DMS153 treated with DMSO at 0.1 percent for 48 hours (cell line): ENCODE results near the gene MATK.

Source experiments
- DNase-seq: peaks from one replicate; lab custom pipeline; 2025; ENCODE audit not compliant: unreplicated experiment; lab: John Stamatoyannopoulos, UW

Gene MATK

GRCh38 chr19:3790941-3791340 lies 4.8 kb upstream of the MATK start:
- DNase-seq, result no peak

GRCh38 chr19:3790209-3790734 lies 4.1 kb upstream of the MATK start:
- DNase-seq, result no peak

- no peak for DNase-seq
Observed at GRCh38 chr19:3788996-3789778, 3.0 kb upstream of the MATK start.

- DNase-seq, result no peak
Observed at GRCh38 chr19:3785451-3785937, 687 bp downstream of the MATK start.

- DNase-seq, result no peak
Observed at GRCh38 chr19:3784607-3785450, 1.4 kb downstream of the MATK start.

GRCh38 chr19:3783660-3784584 lies 2.3 kb downstream of the MATK start:
- no peak for DNase-seq

- no peak for DNase-seq
Observed at GRCh38 chr19:3782903-3783302, 3.3 kb downstream of the MATK start.

- DNase-seq, result no peak
Observed at GRCh38 chr19:3782330-3782729, 3.9 kb downstream of the MATK start.

GRCh38 chr19:3781603-3782002 lies 4.6 kb downstream of the MATK start:
- DNase-seq, result no peak

GRCh38 chr19:3780786-3781304 lies 5.3 kb downstream of the MATK start:
- DNase-seq, result no peak

- no peak for DNase-seq
Observed at GRCh38 chr19:3778899-3779723, 7.1 kb downstream of the MATK start.

- no peak for DNase-seq
Observed at GRCh38 chr19:3778104-3778867, 7.9 kb downstream of the MATK start.

- DNase-seq, result no peak
Observed at GRCh38 chr19:3776479-3777040, 9.6 kb downstream of the MATK start.

GRCh38 chr19:3775831-3776230 lies 10.3 kb downstream of the MATK start:
- no peak for DNase-seq

- no peak for DNase-seq
Observed at GRCh38 chr19:3775374-3775711, 10.8 kb downstream of the MATK start.

GRCh38 chr19:3774621-3775373 lies 11.4 kb downstream of the MATK start:
- DNase-seq, result no peak

GRCh38 chr19:3773814-3774515 lies 12.2 kb downstream of the MATK start:
- no peak for DNase-seq
